Mesodermal cell (in vitro differentiated cells): ENCODE measurements around the gene KLHL41.
"Not testable (repeated sequence)": the region's sequence is repeated elsewhere in the genome, so short reads cannot be mapped to it uniquely, and the experiment has no call there.

Experiments used
- H3K27ac ChIP-seq: 2 replicates; pipeline ENCODE4 v1.7.0; 2013; ENCODE audit warnings: mild to moderate bottlenecking, low read depth, low read length, moderate library complexity; ENCODE audit not compliant: severe bottlenecking
- H3K36me3 ChIP-seq: 2 replicates; pipeline ENCODE4 v1.7.1; 2013; ENCODE audit warnings: mild to moderate bottlenecking, low read length, moderate library complexity; ENCODE audit not compliant: control insufficient read depth, insufficient read depth
- H3K4me1 ChIP-seq: one replicate; pipeline ENCODE4 v1.7.1; 2013; ENCODE audit warnings: mild to moderate bottlenecking, low read length; ENCODE audit not compliant: insufficient read depth, control insufficient read depth, poor library complexity, severe bottlenecking
- H3K4me3 ChIP-seq: 2 replicates; pipeline ENCODE4 v1.7.0; 2013; ENCODE audit warnings: low read length, control low read depth, mild to moderate bottlenecking; ENCODE audit not compliant: insufficient read depth, poor library complexity, severe bottlenecking; ENCODE audit errors: extremely low read depth
- H3K9me3 ChIP-seq: 2 replicates; pipeline ENCODE4 v1.7.1; 2013; ENCODE audit warnings: mild to moderate bottlenecking, low read length, moderate library complexity; ENCODE audit not compliant: control insufficient read depth
- WGBS, 2 experiments: methylation state at CpG; one replicate each; pipeline ENCODE4 v1.1.5; 2013; ENCODE audit warnings: missing lambda C conversion rate in 2 of 2; ENCODE audit not compliant: insufficient coverage in 2 of 2; 5-methylcytosine and 5-hydroxymethylcytosine counted together

Gene KLHL41

DNA sequence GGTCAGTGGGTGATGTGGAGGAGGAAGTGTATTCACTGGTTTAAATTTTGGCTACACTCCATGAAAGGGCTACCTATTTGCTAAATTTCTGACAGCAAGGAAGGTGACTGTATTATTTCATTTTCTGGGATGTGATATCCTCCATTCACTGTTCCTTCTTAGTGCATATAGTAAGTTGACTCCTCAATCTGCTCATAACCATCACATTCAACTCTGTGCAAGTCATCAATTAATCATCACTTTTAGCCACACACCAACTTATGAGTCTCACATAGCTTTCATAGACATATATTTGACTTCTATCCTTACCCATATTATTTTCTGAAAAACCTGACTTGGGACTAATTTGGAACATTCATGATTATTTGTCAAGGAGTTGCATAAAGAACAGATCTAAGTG is 16.9 kb downstream of the KLHL41 start:
- peaks cover 11% of the 10 kb centered on the region for H3K36me3 ChIP-seq
- no peaks in the 10 kb centered on the region for H3K9me3 ChIP-seq
- no peaks in the 10 kb centered on the region for H3K4me1 ChIP-seq
- H3K4me3 ChIP-seq: no peak overlapping the region
- no peak overlapping the region for H3K27ac ChIP-seq

GRCh38 chr2:169528271-169528701 is 18.8 kb downstream of the KLHL41 start:
- peaks cover 11% of the 10 kb centered on the region for H3K36me3 ChIP-seq
- H3K9me3 ChIP-seq: no peaks in the 10 kb centered on the region
- no peak overlapping the region for H3K27ac ChIP-seq
- no peaks in the 10 kb centered on the region for H3K4me1 ChIP-seq
- WGBS, 2 experiments: no CpG with 5 or more reads among the region's 2 CpGs
- no peak overlapping the region for H3K4me3 ChIP-seq

- H3K4me3 ChIP-seq, H3K9me3 ChIP-seq, H3K27ac ChIP-seq, H3K4me1 ChIP-seq: not testable (repeated sequence)
- WGBS, 2 experiments: 83 to 93% methylated on average over 1 to 2 of the region's 2 CpGs
- H3K36me3 ChIP-seq: peaks cover 25% of the 10 kb centered on the region
Observed at GRCh38 chr2:169539460-169539859, 30.0 kb downstream of the KLHL41 start.

GRCh38 chr2:169540146-169540545 is 30.6 kb downstream of the KLHL41 start:
- Histone ChIP-seq H3K36me3 (peaks cover 25% of the 10 kb centered on the region), H3K9me3 (no peaks in the 10 kb centered on the region), H3K4me1 (no peaks in the 10 kb centered on the region), H3K27ac (no peak overlapping the region), H3K4me3 (no peak overlapping the region)
- WGBS, 2 experiments: no CpG with 5 or more reads among the region's 2 CpGs

DNA sequence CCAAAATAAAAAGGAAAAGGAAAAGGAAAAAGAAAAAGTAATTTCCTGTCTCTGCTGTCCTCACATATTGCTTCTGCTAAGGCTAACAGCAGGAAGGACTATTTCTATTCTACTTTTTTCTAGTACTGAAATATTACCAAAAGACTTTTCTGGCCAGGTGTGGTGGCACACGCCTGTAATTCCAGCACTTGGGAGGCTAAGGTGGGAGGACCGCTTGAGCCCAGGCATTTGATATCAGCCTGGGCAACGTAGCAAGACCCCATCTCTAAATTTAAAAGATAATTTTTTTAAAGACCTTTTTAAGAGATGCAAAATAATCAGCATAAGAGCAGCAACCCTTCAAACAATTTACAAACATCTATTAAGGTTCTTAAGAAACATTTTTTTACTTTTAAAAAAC is 32.9 kb downstream of the KLHL41 start:
- Histone ChIP-seq H3K36me3 (peaks cover 34% of the 10 kb centered on the region), H3K27ac (no peak overlapping the region), H3K9me3 (no peaks in the 10 kb centered on the region), H3K4me3 (no peak overlapping the region), H3K4me1 (no peaks in the 10 kb centered on the region)
- WGBS, 2 experiments: 60% methylated on average over 1 of the region's 3 CpGs; no CpG with 5 or more reads in 1 of the 2 experiments

DNA sequence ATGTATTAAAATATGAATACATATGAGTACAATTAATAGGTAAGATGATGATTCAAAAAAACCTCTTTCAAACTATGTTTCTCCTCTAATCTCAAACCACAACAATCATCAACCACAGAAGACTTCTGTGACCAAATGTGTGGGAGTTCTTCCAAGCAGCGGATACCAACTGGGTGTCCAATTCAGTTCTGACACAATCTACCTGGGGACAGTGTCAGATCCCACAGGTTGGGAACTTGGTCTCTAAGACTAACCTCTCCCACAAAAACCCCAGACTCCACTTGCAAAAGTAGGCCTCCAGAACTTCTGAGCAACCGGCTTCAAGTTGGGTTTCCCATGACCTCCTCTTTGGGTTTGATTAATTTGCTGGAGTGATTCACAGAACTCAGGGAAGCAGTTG is 37.3 kb downstream of the KLHL41 start:
- Histone ChIP-seq H3K4me3 (no peak overlapping the region), H3K4me1 (no peaks in the 10 kb centered on the region), H3K27ac (no peak overlapping the region), H3K9me3 (no peaks in the 10 kb centered on the region), H3K36me3 (peaks cover 50% of the 10 kb centered on the region)
- WGBS, 2 experiments: 100% methylated on average over 1 to 2 of the region's 2 CpGs

DNA sequence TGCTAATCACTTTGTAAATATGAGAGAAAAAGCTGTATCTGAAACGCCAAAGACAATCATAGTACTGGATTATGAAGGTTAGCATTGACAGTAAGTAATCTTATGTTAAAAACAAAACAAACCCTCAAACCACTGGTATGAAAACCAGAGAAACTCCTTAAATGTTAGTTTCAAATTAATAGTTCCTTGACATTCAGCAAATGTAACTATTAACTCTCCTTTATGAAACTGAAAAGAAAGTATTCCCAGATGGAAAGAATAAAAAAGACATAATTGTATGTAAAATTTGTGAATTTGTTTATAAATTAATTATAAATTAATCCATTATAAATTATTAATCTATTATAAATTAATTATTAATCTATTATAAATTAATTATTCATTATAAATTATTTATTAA is 51.9 kb downstream of the KLHL41 start:
- H3K4me3 ChIP-seq: no peak overlapping the region
- H3K27ac ChIP-seq: no peak overlapping the region
- no peaks in the 10 kb centered on the region for H3K9me3 ChIP-seq
- no CpG with 5 or more reads among the region's 1 CpG for WGBS, 2 experiments
- H3K4me1 ChIP-seq: no peaks in the 10 kb centered on the region
- H3K36me3 ChIP-seq: peaks cover 31% of the 10 kb centered on the region

DNA sequence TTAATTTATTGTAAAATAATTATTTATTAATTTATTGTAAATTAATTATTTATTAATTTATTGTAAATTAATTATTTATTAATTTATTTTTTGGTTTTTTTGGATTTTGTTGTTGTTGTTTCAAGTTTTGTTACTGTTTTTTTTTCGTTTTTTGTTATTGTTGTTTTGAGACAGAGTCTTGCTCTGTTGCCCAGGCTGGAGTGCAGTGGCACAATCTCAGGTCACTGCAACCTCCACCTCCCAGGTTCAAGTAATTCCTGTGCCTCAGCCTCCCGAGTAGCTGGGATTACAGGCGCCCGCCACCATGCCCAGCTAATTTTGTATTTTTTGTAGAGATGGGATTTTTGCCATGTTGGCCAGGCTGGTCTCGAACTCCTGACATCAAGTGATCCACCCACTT is 52.6 kb downstream of the KLHL41 start:
- not testable (repeated sequence) for H3K4me1 ChIP-seq, H3K27ac ChIP-seq, H3K9me3 ChIP-seq, H3K4me3 ChIP-seq
- WGBS, 2 experiments: 100% methylated on average over 1 of the region's 5 CpGs; no CpG with 5 or more reads in 1 of the 2 experiments
- H3K36me3 ChIP-seq: peaks cover 35% of the 10 kb centered on the region

- peaks cover 35% of the 10 kb centered on the region for H3K36me3 ChIP-seq
- H3K27ac ChIP-seq: no peak overlapping the region
- WGBS, 2 experiments: 83 to 94% methylated on average over 1 to 2 of the region's 2 CpGs
- H3K4me1 ChIP-seq: no peaks in the 10 kb centered on the region
- no peak overlapping the region for H3K4me3 ChIP-seq
- no peaks in the 10 kb centered on the region for H3K9me3 ChIP-seq
Observed at GRCh38 chr2:169562519-169562918, 53.0 kb downstream of the KLHL41 start.

- no CpG with 5 or more reads among the region's 1 CpG for WGBS, 2 experiments
- H3K9me3 ChIP-seq: no peaks in the 10 kb centered on the region
- H3K4me1 ChIP-seq: no peaks in the 10 kb centered on the region
- peaks cover 23% of the 10 kb centered on the region for H3K36me3 ChIP-seq
- no peak overlapping the region for H3K4me3 ChIP-seq
- no peak overlapping the region for H3K27ac ChIP-seq
Observed at GRCh38 chr2:169565686-169566085, 56.2 kb downstream of the KLHL41 start.

- no peak overlapping the region for H3K4me3 ChIP-seq
- H3K36me3 ChIP-seq: peaks cover 25% of the 10 kb centered on the region
- no peak overlapping the region for H3K27ac ChIP-seq
- H3K9me3 ChIP-seq: no peaks in the 10 kb centered on the region
- 100% methylated on average over 2 of the region's 2 CpGs; no CpG with 5 or more reads in 1 of the 2 experiments for whole genome bisulfite sequencing, 2 experiments
- no peaks in the 10 kb centered on the region for H3K4me1 ChIP-seq
Observed at GRCh38 chr2:169569948-169570347, 60.4 kb downstream of the KLHL41 start.
